Fibroblast of skin of scalp (primary cell): ENCODE results near the gene TMBIM6.
A peak's percentile ranks its signal among the peaks of the same experiment; 100 is the strongest.
"Not testable (repeated sequence)": the region's sequence is repeated elsewhere in the genome, so short reads cannot be mapped to it uniquely, and the experiment has no call there.

Experiments used
- DNase-seq: peaks from one replicate; pipeline ENCODE4 v3.0.0-alpha.2; 2013

The TMBIM6 gene

GRCh38 chr12:49730050-49730449, 11.3 kb upstream of the TMBIM6 start:
- no peak for DNase-seq

- DNase-seq, result peak; percentile 30
These were observed 10.7 kb upstream of the TMBIM6 start for GRCh38 chr12:49730568-49731101.

DNA sequence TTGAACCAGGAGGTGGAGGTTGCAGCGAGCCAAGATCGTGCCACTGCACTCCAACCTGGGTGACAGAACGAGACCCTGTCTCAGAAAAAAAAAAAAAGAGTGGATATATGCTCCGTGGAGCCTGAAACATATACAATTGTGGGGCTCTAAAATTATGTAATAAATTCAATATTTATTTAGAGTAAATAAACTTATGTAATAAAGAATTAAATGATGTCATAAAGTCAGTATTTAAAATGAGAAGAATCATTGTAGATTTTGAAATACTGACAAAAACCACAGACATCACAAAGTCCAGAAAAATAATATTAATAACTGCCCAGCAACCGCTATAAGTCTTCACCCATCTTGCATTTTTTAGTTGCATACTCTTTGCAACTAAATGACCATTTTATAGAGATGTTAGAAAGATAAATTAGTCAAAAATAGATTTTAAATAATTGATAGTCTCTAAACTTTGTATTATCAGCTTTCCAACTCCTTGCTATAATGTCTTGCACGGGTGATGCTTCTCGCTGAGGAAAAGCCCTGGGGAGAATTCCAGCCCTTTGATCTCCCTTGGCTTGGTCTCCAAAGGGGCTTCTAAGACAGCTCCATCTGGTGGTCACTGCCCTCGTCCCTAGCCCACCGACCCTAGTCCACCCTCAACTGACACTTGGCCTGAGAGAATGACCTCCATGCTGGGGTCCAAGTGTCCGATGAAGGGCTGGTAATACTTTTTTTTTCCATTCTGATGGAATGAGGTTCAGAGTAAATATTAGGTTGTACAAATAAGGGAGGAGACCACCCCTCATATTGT, 7.9 kb upstream of the TMBIM6 start:
- DNase-seq, result no peak

- DNase-seq, result not testable (repeated sequence)
These were observed 6.5 kb upstream of the TMBIM6 start for GRCh38 chr12:49734900-49735299.

DNA sequence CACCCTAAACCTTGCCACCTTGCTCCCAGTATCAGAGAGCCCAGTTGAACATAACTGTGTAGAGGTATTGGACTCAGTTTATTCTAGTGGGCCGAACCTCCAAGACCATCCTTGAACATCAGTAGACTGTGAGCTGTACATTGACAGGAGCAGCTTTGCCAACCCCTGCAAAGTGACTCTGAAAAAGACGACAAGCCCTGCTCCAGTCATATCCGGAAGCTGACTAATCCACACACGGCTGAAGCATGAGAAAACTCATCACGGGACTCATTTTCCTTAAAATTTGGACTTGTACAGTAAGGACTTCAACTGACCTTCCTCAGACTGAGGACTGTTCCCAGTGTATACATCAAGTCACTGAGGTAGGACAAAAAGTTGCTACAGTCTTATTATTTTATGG, 2.6 kb upstream of the TMBIM6 start:
- DNase-seq, result not testable (repeated sequence)

DNA sequence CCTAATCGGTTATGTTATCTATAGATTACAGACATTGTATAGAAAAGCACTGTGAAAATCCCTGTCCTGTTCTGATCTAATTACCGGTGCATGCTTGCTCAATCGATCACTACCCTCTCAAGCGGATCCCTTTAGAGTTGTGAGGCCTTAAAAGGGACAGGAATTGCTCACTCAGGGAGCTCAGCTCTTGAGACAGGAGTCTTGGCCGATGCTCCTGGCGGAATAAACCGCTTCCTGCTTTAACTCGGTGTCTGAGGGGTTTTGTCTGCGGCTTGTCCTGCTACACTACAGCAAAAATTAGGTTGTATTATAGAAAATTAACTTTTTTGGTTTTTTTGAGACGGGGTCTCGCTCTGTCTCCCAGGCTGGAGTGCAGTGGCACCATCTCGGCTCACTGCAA, 1.1 kb upstream of the TMBIM6 start:
- not testable (repeated sequence) for DNase-seq

DNA sequence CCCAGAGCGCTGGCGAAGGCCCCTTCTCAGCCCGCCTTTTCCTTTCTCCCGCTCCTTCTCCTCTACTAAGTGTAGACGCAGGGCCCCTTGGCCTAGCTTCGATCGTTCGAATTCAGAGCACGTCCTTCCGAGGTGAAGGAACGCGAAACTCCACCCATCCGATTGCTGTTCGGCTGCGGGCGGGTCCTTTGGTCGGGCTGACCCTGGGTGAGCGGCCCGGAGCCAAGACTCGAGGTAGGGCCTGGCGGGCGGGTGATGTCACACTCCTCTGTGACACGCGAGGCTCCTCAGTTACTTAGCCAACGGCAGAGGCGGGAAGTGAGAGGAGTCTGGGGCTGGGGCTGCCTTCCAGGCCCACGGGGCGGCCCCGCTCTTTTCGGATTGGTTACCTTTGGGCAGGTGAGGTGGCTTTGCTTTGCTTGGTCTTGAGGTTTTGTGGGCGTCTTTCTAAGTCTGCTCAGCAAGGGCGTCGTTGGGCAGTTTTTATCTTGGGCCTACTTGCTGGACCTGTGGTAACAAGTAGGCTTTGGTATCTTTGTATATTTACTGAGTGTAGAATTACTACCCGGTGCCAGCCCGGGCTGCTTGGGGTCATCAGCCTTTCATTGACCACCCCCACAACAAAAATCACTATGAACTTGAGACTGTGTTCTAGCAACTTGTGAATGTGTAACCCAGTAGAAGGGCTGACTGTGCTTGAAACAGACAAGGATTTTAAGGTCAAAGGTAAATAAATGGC, 694 bp downstream of the TMBIM6 start:
- DNase-seq, result peak; percentile 86

DNA sequence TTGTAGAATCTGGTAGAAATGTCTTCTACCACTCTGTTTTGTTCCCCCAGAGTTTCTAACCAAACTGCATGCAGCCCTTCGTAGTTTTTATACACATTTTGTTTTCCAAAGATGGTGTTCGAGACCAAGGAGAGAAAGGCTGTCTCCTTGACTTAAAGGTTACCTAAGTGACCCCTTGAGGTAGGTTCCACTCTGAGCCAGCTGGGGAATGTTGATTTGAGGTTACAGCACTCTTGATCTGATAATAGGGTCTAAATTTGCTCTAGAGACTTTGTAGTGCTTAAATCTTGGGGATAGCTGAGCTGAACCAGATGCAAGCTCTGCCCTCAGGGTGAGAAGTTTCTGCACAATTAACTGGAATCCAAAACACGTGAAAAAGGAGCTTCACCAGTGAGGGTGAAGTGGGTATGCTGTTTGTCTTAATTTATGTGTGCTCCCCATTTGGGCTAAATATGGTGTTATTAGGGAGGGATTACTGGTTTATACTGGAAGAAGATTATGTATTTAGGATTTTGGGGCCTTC, 3.1 kb downstream of the TMBIM6 start:
- no peak for DNase-seq

DNA sequence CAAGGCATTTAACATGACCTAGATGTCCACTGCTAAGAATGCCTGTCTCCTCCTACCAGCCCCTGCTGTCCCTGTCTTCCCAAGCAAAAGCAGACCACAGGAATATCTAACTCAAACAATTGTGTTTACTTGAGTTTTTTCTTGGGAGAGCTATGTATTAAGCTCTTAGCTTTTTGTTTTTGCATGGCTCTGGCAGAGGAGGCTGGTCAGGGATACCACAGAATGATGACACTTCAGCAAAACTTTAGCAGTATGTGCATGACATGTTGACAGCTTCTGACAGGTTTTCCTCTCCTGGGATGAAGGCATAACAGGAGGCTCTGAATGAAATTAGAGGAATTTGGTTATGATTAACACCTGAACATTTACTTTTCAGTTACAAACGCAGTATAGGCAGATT, 6.9 kb downstream of the TMBIM6 start:
- DNase-seq, result peak; percentile 54

- no peak for DNase-seq
These were observed 7.4 kb downstream of the TMBIM6 start for GRCh38 chr12:49748800-49749199.

- peak; percentile 77 for DNase-seq
These were observed 9.0 kb downstream of the TMBIM6 start for GRCh38 chr12:49750027-49750995.

DNA sequence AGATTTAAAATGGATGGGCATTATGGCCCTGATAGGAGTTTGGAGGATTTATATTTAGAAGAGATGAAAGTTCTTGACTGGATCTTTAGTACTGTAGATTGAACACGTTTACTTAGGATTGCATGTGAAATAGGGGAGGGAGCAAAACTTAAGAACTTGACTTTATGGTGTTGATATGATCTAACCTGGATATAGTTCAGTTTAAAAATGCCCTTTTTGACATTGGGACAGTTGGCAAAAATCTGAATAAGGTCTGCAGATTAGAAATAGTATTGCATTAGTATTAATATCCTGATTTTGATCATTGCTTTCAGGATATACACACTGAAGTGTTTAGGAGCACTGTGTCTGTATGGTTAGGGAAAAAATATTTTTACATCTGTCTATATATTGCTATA, 9.6 kb downstream of the TMBIM6 start:
- DNase-seq, result no peak

DNA sequence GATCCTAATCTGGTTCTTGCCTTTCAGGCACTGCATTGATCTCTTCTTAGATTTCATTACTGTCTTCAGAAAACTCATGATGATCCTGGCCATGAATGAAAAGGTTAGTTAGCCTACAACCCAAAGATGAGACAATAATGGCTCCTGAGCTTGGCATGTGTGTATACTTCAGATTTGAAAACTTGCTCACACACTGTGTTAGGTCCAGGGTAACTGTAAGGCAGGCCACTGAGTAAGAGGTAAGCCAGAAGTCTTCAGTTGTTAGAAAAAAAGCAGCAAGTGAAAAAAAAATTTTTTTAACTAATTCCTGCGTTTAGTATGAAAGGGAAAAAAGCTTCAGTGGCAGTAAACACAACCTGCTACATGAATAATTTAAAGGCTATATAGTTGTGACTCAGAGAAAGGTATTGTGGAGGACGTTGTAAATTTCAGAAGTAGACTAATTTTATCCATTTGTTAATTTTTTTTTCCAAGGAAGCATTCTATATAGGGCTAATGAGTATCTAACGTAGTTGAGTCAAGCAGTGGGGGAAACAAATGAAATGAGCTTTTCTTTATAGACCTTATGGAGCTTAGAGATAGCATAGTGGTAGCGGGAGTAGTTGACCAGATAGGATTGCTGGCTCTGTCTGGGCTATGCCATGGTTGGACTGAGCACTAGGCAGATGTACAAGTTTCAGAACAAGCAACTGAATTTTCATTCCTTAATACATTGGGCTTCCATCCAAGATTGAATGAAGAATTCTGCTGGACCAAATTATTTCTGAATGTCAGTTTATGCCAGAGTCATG, 20.5 kb downstream of the TMBIM6 start:
- no peak for DNase-seq

DNA sequence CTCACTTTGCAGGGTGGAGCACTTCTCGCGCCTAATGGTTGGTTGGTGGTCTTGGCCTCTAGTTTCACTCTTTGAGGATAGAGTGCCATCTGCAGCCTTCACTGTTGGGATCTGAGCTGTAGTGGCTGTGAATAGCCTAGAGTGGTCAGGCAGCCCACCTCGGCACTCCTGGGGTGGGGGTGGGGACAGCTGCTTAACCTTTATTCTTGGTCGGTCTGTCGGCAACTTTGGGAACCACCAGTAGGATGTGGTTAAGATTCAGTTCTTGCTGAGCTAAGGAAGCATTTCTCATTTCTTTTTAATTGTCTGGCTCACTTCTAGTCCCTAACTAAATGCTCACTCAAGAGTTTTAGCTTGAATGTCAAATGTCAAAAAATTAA, 21.1 kb downstream of the TMBIM6 start:
- no peak for DNase-seq

- DNase-seq, result peak; percentile 55
These were observed 21.7 kb downstream of the TMBIM6 start for GRCh38 chr12:49763006-49763591.

GRCh38 chr12:49764126-49764525, 22.8 kb downstream of the TMBIM6 start:
- no peak for DNase-seq

DNA sequence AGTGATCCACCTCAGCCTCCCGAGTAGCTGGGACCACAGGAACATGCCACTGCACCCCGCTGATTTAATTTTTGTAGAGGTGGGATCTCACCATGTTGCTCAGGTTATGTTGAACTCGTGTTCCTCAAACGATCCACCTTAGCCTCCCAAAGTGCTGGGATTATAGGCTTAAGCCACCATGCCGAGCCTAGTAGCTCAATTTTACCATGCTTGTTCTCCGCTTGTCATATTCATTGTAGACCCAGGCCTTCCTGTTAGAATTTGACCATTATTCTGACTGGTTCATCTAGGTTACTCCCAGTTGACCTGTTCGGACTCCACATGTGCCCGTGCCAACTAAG, 24.7 kb downstream of the TMBIM6 start:
- no peak for DNase-seq

DNA sequence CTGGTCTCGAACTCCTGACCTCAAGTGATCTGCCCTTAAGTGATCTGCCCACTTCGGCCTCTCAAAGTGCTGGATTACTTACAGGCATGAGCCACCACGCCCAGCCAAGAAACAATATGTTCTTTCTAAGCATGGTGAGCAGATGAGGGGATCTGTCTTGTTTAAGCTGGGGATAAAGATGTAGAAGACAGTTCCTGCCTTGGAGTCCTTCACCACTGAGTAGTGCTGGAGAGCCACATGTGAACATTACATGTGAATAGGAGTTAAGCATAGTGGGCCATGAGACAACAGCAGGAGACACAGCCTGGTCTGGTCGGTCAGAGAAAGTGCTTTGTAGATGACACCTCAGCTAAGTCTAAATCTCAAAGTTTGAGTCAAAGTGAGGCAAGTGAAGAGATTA, 26.0 kb downstream of the TMBIM6 start:
- no peak for DNase-seq

DNA sequence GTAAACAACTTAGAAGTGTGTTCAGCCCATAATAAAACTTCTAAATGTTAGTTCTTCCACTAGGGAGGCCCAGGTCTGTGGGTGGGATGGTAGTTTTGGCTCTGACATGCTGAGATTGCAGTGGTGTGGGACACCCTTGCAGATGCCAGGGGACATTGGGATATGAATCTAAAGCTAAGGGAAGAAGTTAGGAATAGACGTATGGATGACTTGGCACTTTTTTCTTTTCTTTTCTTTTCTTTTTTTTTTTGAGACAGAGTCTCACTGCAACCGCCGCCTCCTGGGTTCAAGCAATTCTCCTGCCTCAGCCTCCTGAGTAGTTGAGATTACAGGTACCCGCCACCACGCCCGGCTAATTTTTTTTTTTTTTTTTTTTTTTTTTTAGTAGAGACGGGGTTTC, 31.7 kb downstream of the TMBIM6 start:
- DNase-seq, result not testable (repeated sequence)

DNA sequence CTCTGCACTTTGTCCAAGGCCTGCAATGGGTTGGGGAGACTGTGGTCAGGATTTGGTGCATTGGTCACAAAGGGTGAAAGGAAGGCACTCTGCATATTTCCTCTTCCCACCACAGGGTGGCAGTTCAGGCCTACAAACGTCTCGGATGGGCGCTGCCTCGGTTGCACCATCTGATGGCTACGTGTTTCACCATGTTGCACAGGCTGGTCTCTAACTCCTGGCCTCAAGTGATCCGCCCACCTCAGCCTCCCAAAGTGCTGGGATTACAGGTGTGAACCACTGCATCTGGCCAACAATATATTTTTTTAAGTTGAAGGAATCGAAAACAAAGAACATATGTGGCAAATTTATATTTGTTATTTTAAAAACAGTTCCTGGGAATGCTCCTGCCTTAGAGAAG, 35.1 kb downstream of the TMBIM6 start:
- DNase-seq, result peak; percentile 85

DNA sequence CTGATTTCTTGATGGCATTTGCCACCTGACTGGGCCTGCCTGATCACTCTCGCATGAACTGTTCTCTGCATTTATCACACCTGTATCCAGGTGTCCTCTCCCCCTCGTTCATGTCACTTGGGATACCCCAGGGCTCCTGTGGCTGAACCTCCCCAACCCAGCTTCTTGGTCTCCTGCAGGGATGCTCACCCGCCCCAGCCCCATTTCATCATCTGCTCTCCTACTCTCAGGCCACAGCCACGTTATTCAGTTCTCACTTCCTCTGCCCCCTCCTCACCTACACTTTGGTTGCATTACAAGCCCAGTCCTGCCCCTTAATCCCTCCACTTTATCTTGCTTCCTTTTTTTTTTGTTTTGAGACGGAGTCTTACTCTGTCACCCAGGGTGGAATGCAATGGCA, 35.5 kb downstream of the TMBIM6 start:
- no peak for DNase-seq
